ENCODE data around the gene PPP3CA. TPM values are rescaled to one million over a fixed set of nuclear protein-coding genes. Genes with fewer than 3 reads are reported as not detected.
"Not testable (repeated sequence)": the region's sequence is repeated elsewhere in the genome, so short reads cannot be mapped to it uniquely, and the experiment has no call there.

Gene PPP3CA
- total RNA-seq, 1 experiment from 2014 or later: 31.0 TPM

DNA sequence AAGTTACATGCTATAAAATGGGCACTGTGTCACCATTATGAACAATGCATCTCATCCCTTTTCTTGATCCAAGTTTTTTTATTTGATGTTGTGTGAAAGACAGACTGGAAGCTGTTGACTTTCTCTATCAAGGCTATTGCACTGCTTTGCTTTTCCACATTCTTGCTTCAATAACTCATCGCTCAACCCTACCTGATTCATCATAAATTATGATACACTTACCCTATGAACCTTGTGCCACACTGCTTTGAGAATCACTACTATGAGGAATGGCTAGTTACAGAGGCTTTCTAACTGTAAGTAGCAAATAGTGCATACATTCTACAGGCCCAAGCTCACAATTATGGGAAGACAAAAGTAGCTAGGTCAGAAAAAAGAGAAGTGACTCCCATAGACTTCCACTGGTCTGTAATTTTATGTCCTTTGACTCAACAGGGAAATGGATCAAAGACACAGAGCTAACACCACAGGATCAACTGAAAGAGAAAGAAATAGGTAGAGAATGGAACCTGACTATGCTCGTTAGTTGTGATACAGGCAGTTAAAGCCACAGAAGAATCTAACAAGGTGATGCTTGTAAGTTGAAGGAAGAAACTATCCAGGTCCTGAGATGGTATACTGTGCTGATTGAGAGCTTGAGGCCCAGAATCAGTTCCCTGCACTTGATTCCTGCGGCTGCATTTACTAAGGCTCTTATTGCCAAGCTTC, 163.5 kb downstream of the PPP3CA start:
- ATAC-seq (no peak), DNase-seq (ENCODE audit: low read depth, low spot score) (no peak)
- no TSS peak for BruUV-seq (replicated peaks)
- POLR2A ChIA-PET: no interaction called here
- H3K27ac ChIP-seq (ENCODE audit: low read length): no peak overlapping the region
- no peak overlapping the region for H3K4me3 ChIP-seq (ENCODE audit: low read depth in 2 of 2, low read length in 2 of 2)
- H3K36me3 ChIP-seq (ENCODE audit: control insufficient read depth, insufficient read depth, low read length): no peaks in the 10 kb centered on the region
- H3K9me3 ChIP-seq (ENCODE audit: control insufficient read depth, insufficient read depth, low read depth, low read length): no peaks in the 10 kb centered on the region
- CTCF ChIA-PET: no interaction called here
- no peaks in the 10 kb centered on the region for H3K27me3 ChIP-seq (ENCODE audit: control insufficient read depth, insufficient read depth, low read length)
- in situ Hi-C loops (cut with HindIII; ENCODE audit: low pct_unique_long_range_greater_than_20kb, low sequenced_read_pairs) (no loop called here), intact Hi-C loops (cut with micrococcal nuclease; ENCODE audit: unreplicated experiment) (no loop called here)
- H3K4me1 ChIP-seq (ENCODE audit: control insufficient read depth, insufficient read depth, low read length): no peaks in the 10 kb centered on the region
- TF ChIP-seq SIN3A (IDR thresholded peaks at IDR 0.05; ENCODE audit: borderline replicate concordance, insufficient read depth, low read depth, low read length) (no peak), CTCF (IDR thresholded peaks at IDR 0.05) (no peak), TCF7L2 (IDR thresholded peaks at IDR 0.05; ENCODE audit: low read depth, low read length) (no peak), POLR2AphosphoS5 (IDR thresholded peaks at IDR 0.05; ENCODE audit: low read depth, low read length) (no peak), REST (IDR thresholded peaks at IDR 0.05; ENCODE audit: insufficient read depth in 1 of 2, low read depth in 2 of 2, low read length in 1 of 2) (no peak)

DNA sequence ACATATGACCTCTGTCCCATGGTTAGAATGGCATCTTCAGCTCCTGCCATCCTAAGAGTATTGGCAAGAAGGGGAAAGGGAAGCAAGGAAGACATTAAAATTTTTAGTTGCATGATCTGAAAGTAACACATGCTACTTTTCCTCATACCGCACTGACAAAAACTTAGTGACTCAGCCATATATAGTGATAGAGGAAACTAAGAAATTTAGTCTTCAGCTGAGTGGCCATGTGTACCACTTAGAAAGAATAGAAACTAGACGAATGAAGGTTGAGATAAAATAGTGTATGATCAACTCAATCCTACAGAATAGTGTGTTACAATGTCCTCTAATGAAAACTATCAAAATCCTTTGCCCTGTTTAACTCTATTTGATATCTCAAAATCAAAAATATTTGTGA, 164.1 kb downstream of the PPP3CA start:
- CTCF ChIA-PET: no interaction called here
- Histone ChIP-seq H3K36me3 (ENCODE audit: control insufficient read depth, insufficient read depth, low read length) (no peaks in the 10 kb centered on the region), H3K4me3 (ENCODE audit: low read depth in 2 of 2, low read length in 2 of 2) (no peak overlapping the region), H3K27ac (ENCODE audit: low read length) (no peak overlapping the region), H3K4me1 (ENCODE audit: control insufficient read depth, insufficient read depth, low read length) (no peaks in the 10 kb centered on the region), H3K27me3 (ENCODE audit: control insufficient read depth, insufficient read depth, low read length) (no peaks in the 10 kb centered on the region), H3K9me3 (ENCODE audit: control insufficient read depth, insufficient read depth, low read depth, low read length) (no peaks in the 10 kb centered on the region)
- no peak for ATAC-seq
- BruUV-seq (replicated peaks): no TSS peak
- in situ Hi-C loops (cut with HindIII; ENCODE audit: low pct_unique_long_range_greater_than_20kb, low sequenced_read_pairs) (no loop called here), intact Hi-C loops (cut with micrococcal nuclease; ENCODE audit: unreplicated experiment) (no loop called here)
- DNase-seq (ENCODE audit: low read depth, low spot score): no peak
- POLR2A ChIA-PET: no interaction called here
- TF ChIP-seq SIN3A (IDR thresholded peaks at IDR 0.05; ENCODE audit: borderline replicate concordance, insufficient read depth, low read depth, low read length) (no peak), POLR2AphosphoS5 (IDR thresholded peaks at IDR 0.05; ENCODE audit: low read depth, low read length) (no peak), TCF7L2 (IDR thresholded peaks at IDR 0.05; ENCODE audit: low read depth, low read length) (no peak), CTCF (IDR thresholded peaks at IDR 0.05) (no peak), REST (IDR thresholded peaks at IDR 0.05; ENCODE audit: insufficient read depth in 1 of 2, low read depth in 2 of 2, low read length in 1 of 2) (no peak)

DNA sequence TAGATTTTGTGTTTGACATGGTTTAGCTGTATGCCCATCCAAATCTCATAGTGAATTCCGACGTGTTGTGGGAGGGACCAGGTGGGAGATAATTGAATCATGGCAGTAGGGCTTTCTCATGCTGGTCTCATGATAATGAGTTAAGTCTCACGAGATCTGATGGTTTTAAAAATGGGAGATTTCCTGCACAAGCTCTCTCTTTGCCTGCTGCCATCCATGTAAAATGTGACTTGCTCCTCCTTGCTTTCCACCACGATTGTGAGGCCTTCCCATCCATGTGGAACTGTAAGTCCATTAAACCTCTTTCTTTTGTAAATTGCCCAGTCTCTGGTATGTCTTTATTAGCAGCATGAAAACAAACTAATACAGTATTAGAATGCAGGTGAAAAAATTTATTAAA, 164.6 kb downstream of the PPP3CA start:
- H3K4me3 ChIP-seq (ENCODE audit: low read depth in 2 of 2, low read length in 2 of 2); in situ Hi-C loops (cut with HindIII; ENCODE audit: low pct_unique_long_range_greater_than_20kb, low sequenced_read_pairs); H3K36me3 ChIP-seq (ENCODE audit: control insufficient read depth, insufficient read depth, low read length); H3K4me1 ChIP-seq (ENCODE audit: control insufficient read depth, insufficient read depth, low read length); ATAC-seq; H3K27me3 ChIP-seq (ENCODE audit: control insufficient read depth, insufficient read depth, low read length); H3K9me3 ChIP-seq (ENCODE audit: control insufficient read depth, insufficient read depth, low read depth, low read length); intact Hi-C loops (cut with micrococcal nuclease; ENCODE audit: unreplicated experiment); BruUV-seq (replicated peaks); POLR2A ChIA-PET; H3K27ac ChIP-seq (ENCODE audit: low read length); DNase-seq (ENCODE audit: low read depth, low spot score); CTCF ChIA-PET: not testable (repeated sequence)
